OCI-M2 (cell line): ENCODE results near the gene C1QTNF7.

Source experiments
- DNase-seq: peaks from one replicate; lab custom pipeline; 2025; ENCODE audit not compliant: unreplicated experiment; lab: John Stamatoyannopoulos, UW

C1QTNF7 gene

GRCh38 chr4:15455290-15455689, 27.5 kb downstream of the C1QTNF7 start:
- no peak for DNase-seq

DNA sequence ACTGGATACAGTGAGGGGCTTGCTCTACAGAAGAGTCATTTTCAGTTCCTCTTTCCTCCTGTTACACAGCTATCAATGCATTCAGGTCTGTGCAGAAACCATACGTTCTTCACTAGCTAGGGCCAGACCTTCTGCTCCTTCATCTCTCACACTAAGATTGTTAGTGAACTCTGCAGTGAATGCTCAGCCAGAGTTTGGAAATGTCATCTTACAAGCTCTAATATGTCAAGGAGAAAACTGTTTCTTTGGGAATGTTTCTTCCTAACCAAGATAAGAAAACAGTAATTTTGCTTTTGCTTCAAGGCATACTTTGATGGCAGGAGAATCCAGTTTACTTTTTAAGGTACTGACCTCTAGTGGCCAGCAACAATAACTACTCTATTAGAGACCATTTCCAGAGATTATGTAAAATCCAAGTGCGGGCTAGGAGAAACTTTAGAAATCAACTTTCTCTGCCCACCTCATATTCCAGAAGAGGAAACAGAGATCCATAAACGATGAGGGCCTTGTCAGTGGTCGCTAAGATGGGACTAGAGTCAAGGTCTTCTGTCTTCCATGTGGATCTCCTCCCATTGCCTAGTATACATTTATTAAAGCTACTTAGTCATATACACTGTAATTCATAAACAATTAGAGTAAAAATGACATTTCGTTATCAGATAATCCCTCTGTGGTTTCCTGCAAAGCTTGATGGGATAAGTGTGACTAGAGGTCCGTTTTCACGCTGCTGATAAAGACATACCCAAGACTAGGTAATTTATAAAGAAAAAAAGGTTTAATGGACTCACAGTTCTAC, 29.8 kb downstream of the C1QTNF7 start:
- no peak for DNase-seq

DNA sequence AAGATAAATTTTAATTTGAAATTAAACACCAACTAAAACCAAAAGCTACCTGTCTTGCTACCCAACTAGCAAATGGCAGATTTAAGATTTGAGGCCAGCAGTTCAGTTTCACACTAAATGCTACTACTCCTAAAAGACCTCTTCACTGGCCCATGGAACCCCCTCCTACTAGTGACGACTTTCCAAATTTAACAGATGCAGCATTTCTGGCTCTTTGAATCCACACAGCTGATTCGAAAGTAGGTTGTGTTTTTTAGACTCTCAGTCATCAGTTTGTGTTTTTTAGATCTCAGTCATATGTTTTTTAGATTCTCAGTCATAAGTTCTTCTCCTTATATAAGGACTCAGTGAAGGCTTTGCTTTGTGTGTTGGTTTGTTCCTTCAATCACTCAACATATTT, 30.8 kb downstream of the C1QTNF7 start:
- no peak for DNase-seq

GRCh38 chr4:15459706-15460105, 31.9 kb downstream of the C1QTNF7 start:
- DNase-seq = no peak

GRCh38 chr4:15466596-15466995, 38.8 kb downstream of the C1QTNF7 start:
- no peak for DNase-seq

- no peak for DNase-seq
These were observed 41.7 kb downstream of the C1QTNF7 start, which contains the start of gene CC2D2A for GRCh38 chr4:15469402-15470127. CC2D2A (plus strand) TSS chr4:15469882; CDS start chr4:15475933, 6,051 bp downstream.

DNA sequence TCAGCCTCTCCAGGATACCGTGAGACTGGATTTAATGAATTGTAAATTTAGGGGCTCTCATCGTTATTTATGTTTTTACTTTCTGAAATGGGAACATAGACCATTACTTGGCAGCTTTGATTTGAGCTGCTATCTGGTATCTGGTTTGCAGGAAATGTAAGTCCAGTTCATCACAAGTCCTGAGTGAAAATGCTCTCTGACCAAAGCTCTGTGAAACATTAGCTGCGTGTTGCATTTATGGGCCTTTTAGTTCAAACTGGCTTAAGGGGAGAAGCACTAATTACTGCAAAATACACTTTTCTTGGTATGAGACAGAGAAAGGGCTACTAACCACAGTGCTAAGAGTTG, 42.3 kb downstream of the C1QTNF7 start:
- DNase-seq = no peak

DNA sequence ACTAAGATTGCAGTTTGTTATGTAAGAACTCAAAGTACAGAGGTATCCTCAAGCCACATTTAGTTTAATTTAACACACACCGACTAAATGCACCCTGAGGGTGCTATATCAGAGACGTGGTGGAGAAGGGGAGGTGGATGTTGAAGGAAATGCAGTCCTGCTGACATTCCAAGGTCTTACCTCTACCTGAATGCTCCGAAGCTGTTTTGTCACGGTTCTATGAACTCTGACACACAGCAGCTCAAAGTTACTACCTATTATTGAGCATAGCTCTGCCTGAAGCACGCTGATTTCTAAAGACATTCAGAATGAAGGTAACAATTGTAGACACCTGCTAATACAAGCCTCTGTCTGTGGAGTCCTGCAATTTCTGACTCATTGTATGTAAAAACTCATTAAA, 48.6 kb downstream of the C1QTNF7 start:
- no peak for DNase-seq

DNA sequence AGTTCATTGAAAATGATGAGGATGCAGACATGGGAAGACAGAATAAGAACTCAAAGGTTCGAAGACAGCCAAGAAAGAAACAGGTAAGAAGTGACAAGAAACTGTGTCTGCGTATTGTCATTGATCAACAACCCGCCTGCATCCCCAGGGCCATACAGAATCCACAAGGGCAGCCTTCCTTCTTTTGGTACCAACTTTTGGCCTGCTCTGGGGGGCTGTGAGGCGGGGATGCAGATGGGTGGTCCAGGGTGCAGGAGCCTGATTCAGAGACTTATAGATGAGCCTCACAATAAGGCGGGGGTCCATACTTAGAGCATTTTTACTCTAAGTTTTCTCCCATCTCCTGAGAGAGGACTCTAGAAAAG, 50.9 kb downstream of the C1QTNF7 start:
- DNase-seq = no peak

- no peak for DNase-seq
These were observed 51.5 kb downstream of the C1QTNF7 start for GRCh38 chr4:15479089-15479912.

GRCh38 chr4:15479913-15480185, 52.0 kb downstream of the C1QTNF7 start:
- no peak for DNase-seq

GRCh38 chr4:15481961-15482745, 54.3 kb downstream of the C1QTNF7 start:
- no peak for DNase-seq

- no peak for DNase-seq
These were observed 55.0 kb downstream of the C1QTNF7 start for GRCh38 chr4:15482842-15483241.

DNA sequence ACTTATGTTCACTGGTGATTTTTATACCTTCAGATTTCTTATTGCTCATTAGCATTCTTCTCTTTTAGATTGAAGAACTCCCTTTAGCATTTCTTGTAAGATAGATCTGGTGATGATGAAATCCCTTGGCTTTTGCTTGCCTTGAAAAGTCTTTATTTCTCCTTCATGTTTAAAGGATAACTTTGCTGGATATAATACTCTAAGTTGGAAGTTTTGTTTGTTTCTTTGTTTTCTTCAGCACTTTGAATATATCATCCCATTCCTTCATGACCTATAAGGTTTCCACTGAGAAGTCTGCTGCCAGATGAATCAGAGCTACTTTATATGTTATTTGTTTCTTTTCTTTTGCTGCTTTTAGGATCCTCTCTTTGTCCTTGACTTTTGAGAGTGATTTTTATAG, 60.3 kb downstream of the C1QTNF7 start:
- DNase-seq = no peak

DNA sequence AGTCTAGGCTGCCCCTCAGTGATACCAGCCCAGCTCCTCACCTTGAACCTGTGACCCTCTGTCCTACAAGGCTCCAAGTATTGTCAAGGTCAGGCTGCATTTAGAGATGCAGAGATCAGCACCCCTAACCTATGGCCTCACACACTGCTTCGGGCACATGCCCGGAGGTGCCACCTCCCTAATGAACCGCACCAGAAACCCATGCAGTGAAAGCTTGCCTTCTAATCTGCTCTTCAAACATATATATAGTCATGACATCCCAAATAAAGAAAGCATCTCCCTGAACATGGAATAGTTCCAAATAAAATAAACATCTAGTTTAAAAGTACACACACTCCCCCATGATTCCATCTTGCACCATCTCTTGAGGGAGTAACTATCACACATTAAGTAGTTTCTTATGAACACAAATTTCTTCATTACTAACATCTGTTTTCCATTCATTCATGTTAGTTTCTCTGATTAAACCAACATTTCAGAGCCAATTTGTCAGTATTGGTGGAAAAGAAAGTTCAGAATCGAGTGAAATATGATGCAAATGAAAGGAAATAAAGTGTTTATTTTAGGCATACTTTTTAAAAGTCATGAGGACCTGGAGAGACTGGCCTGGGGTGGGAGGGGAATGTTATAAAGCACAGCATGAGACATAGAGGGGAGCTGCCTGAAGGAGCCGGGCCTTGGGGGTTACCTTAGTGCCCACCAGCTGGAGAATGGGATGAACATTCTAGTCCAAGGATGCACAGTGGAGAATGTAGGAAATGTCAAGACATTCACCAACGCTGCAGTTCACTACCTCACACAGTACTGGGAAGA, 61.0 kb downstream of the C1QTNF7 start:
- DNase-seq = no peak

DNA sequence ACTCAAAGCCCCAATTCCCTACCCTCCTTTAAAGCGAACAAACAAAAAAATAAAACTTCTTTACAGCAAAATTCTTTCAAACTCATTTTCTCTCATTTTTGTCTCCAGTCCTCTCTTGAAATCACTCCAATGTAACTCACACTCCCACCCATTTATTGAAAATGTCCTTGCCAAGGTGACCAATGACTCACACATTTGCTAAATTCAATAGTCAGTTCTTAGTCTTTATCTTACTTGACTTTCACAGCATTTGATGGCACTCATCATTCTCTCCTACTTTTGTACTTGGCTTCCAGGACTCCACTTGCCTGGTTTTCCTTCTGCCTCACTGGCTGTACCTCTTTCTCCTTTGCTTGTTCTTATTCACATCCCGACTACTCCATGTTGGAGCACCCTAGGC, 61.7 kb downstream of the C1QTNF7 start:
- no peak for DNase-seq

DNA sequence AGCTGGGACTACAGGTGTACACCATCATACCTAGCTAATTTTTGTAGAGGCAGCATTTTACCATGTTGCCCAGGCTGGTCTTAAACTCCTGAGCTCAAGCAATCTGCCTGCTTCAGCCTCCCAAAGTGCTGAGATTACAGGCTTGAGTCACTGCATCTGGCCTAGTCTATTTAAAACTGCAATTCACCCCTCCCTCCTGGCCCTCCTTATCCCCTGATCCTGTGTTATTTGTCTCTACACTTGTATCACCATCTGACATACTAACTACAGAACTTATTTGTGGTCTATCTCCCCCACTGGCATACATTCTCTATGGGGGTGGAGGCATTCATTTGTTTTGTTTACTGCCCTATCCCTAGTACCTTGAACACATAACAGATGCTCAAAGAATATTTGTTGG, 65.6 kb downstream of the C1QTNF7 start:
- DNase-seq = no peak

- no peak for DNase-seq
These were observed 67.8 kb downstream of the C1QTNF7 start for GRCh38 chr4:15495621-15496020.
